GM23248 (cell line): Measurements from ENCODE around the gene ZNF32.

Experiments
- EZH2 ChIP-seq: fragments of 200-600 bp; sonication (generic); IDR thresholded peaks from 2 replicates; pipeline ENCODE4 v1.6.1; 2018; ENCODE audit warnings: antibody characterized with exemption, mild to moderate bottlenecking; ENCODE audit not compliant: insufficient read depth, poor library complexity, severe bottlenecking
- EZH2phosphoT487 ChIP-seq: fragments of 200-600 bp; sonication (generic); IDR thresholded peaks from 2 replicates; pipeline ENCODE4 v1.6.1; 2018; ENCODE audit warnings: antibody characterized with exemption, moderate library complexity, mild to moderate bottlenecking, low read depth; ENCODE audit not compliant: insufficient read depth

DNA sequence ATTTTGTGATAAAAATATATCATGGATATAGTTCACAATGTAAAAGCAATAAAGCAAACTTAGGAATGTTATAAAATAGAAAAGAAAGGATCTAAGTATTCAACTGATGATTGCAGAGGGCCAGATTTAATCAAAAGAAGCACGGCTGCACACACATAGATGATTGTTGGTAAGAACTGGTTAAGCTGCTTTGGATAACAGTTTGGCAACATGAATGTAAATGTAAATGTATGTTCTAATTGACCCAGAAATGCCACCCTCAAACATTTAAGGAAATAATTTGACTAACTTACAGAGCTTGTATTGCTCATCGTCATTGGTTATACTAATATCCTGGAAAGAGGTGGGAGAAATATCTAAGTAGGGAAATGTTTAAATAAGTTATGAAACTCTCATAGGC lies 29.3 kb downstream of the ZNF32 start:
- no peak for TF ChIP-seq EZH2phosphoT487
- no peak for TF ChIP-seq EZH2
